Measurements from ENCODE around the gene CSF1R.
"Not testable (repeated sequence)": the region's sequence is repeated elsewhere in the genome, so short reads cannot be mapped to it uniquely, and the experiment has no call there.

The CSF1R gene

GRCh38 chr5:150097152-150097551, 10.8 kb upstream of the CSF1R start:
- DNase-seq = no peak

- no peak for DNase-seq
These were observed 5.9 kb upstream of the CSF1R start for GRCh38 chr5:150092159-150092787.

- DNase-seq = no peak
These were observed 1.0 kb downstream of the CSF1R start for GRCh38 chr5:150085191-150085912.

GRCh38 chr5:150084754-150085153, 1.6 kb downstream of the CSF1R start:
- DNase-seq = not testable (repeated sequence)

GRCh38 chr5:150082889-150083288, 3.5 kb downstream of the CSF1R start:
- no peak for DNase-seq

GRCh38 chr5:150082374-150082773, 4.0 kb downstream of the CSF1R start:
- no peak for DNase-seq

- no peak for DNase-seq
These were observed 4.6 kb downstream of the CSF1R start for GRCh38 chr5:150081541-150082283.

- no peak for DNase-seq
These were observed 5.5 kb downstream of the CSF1R start for GRCh38 chr5:150080696-150081435.

- DNase-seq = no peak
These were observed 6.4 kb downstream of the CSF1R start for GRCh38 chr5:150079909-150080461.

- DNase-seq = no peak
These were observed 7.3 kb downstream of the CSF1R start for GRCh38 chr5:150078802-150079689.

- DNase-seq = no peak
These were observed 8.2 kb downstream of the CSF1R start for GRCh38 chr5:150077996-150078801.

GRCh38 chr5:150077060-150077459, 9.3 kb downstream of the CSF1R start:
- DNase-seq = no peak

- no peak for DNase-seq
These were observed 10.5 kb downstream of the CSF1R start for GRCh38 chr5:150075806-150076205.

GRCh38 chr5:150075233-150075632, 11.1 kb downstream of the CSF1R start:
- DNase-seq = no peak

- no peak for DNase-seq
These were observed 12.7 kb downstream of the CSF1R start for GRCh38 chr5:150073677-150074076.

GRCh38 chr5:150073086-150073625, 13.2 kb downstream of the CSF1R start:
- DNase-seq = no peak

- no peak for DNase-seq
These were observed 15.5 kb downstream of the CSF1R start for GRCh38 chr5:150070821-150071220.

GRCh38 chr5:150069672-150070627, 16.4 kb downstream of the CSF1R start:
- no peak for DNase-seq

GRCh38 chr5:150068961-150069645, 17.3 kb downstream of the CSF1R start:
- no peak for DNase-seq
